ENCODE results near the gene SRPX2.
"Not testable (repeated sequence)": the region's sequence is repeated elsewhere in the genome, so short reads cannot be mapped to it uniquely, and the experiment has no call there.

The SRPX2 gene

DNA sequence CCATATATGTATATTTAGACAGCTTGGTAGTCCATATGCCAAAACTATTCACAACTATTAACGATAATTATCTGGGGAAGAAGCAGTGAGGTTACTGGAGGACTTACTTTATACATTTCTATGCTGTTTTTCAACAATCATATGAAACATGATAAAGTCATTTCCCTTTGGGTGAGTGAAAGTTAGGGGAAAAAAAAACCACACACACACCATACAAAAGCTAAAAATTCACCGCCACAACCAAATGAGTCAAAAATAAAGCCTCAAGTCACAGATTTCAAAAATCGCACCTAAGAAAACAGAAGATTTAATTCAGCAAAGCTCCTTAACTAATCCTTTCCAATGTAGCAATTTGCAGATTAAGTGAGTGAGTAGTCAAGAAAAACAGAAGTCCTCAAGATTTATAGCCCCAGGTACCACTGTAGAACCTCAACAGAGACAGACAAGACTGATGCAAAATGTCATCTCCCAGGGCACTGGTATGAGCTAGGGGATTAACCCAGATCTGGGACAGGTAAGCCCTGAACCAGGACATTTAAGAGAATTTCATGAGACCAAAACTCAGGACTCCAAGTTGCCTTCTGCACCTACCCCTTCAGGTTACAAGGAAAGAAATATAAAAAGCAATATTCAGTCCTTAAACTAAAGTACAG is 52.8 kb downstream of the SRPX2 start:
- DNase-seq (ENCODE audit: low spot score) = no peak

DNA sequence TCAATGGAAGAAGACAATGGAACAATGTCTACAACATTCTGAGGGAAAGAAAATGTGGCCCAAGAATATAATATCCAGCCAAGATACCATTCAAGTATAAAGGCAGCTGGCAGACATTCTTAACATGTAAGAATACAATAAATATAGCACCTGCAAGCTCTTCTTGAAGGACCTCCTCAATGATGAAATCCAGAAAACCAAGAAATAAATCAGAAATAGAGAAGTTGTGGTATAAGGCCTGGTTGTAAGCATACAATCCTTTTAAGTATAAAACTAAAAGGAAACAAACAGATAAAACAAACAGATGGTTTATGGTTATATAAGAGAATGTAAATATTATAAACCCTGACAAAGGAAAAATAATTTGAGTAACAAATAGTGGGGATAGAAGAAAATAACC is 54.6 kb downstream of the SRPX2 start:
- no peak for DNase-seq (ENCODE audit: low spot score)

DNA sequence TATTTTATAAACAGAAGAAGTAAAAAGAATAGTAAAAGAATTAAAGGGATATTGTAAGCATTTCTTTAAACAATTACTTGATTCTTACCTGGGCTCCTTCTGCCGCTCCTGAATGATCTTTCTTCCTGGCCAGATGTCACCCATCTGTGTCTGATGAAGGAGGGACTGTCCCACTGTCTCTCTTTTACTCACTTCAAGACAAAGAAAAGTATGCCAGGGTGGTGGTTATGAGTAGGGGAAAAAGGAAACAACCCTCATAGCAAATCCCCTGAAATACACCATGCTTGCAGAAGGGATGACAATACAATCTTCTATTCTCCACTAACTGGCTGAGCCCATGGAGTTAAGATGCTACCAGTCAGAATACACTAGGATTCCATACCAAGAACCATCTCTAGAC is 56.8 kb downstream of the SRPX2 start:
- DNase-seq (ENCODE audit: low spot score) = no peak

DNA sequence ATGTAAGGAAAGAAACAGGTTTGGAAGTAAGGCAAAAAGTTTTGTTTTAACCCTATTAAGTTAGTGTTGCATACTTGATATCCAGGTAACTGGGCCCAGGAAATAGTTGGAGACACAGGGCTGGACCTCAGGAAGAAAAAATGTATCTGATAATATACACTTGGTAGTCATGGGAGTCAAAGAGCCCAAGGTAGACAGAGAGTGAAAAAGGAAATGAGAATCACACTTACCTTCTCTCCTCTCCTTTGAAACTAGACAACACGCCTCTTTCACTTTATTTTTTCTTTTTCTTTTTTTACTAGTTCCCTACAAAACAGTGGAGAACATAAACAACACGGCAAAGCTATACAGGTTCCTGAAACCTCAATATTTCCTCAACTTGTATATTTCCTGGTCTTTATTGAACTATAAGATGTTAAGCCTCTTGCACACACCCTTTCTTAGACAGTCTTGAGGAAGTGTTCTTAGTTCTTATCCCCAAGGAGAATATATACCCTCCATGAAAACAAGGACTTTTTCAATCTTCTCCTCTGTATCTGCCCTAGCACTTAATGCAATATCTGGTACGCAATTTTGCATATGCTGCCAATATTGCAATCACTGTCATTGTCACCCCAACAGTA is 60.7 kb downstream of the SRPX2 start:
- DNase-seq (ENCODE audit: low spot score) = no peak

DNA sequence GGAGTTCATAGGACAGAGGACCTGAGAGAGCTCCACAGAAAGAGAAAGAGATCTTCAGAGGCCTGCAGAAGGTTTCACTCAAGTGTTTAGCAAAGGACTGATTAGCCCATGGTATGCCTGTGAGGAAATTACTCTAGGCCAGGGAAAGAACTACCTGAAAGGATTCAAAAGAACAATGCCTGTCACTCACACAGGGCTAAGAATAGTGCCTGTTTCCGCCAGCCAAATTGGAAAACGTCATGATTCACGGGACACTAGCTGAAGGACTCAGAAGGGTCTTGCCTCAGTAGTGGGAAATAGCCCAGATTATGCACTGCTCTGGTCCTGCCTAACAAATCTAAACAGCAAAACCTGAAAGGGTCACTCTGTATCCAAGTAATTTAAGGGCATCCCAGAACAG is 66.8 kb downstream of the SRPX2 start:
- no peak for DNase-seq (ENCODE audit: low spot score)

DNA sequence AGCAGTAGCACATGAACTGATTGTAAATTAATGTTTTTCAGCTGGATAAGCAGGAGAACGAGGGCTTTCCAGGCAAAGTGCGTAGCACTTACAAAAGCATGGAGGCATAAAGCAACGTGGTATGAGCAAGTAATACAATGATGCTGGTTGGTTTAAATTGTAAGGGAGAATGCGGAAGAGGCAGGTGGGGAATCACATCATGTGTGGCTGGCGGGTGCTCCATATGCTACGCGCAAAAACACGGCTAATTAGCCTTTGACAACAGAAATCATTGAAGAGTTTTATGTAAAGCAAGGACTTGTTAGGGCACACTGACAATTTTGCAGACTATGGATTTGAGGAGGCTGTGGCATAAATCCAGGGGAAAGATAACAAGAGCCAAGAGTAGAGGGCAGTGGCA is 73.4 kb downstream of the SRPX2 start:
- DNase-seq (ENCODE audit: low spot score) = no peak

DNA sequence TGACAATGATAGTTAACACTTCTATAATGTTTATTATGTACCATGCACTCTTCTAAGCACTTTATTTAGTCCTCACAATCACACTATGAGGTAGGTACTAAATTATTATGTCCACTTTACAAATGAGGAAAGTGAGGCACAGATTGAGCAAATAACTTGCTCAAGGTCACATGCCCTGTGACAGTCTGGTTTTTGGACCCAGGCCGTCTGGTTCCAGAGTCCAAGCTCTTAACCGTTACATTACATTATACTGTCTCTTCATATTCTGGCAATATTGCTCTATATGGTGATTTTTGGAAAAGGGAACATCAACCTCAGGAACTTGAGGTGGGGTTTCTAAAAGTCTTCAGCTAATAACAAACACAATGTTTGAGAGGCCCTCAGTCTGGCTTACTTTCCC is 75.1 kb downstream of the SRPX2 start:
- no peak for DNase-seq (ENCODE audit: low spot score)

DNA sequence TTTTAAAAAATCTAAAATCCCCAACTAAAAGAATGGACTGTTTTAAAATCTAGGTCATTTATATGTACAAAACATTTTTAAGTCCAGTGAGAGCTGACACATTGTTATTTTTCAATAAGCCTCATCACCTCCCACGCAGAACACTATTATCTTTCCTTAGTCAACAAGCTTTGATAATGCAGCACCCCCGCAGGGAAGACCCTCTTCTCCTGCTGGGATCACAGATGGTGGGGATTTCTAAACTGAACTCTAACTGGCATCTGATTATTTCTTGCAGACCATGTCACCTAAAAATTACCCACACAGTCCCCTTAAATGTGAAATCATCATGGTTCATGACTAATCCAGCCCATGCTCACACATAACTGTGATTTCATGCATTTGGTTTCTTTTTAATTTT is 76.3 kb downstream of the SRPX2 start:
- no peak for DNase-seq (ENCODE audit: low spot score)

DNA sequence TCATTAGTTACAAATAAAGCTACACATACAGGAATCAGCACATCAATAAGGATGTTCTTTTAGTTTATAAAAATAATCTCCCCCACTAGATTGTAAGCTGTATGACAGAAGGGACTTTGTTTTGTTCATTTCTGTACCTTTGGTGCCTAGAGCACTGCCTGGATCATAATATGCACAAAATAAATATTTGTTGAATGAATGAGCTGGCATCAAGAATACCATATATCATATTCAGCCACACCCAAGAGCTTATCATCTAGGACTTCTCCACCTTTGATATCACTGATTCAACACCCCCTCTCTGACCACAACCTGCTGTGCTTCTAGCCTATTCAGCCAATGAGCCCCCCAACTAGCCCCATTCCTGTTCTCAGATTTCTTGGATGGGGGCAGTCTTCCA is 77.3 kb downstream of the SRPX2 start:
- no peak for DNase-seq (ENCODE audit: low spot score)

DNA sequence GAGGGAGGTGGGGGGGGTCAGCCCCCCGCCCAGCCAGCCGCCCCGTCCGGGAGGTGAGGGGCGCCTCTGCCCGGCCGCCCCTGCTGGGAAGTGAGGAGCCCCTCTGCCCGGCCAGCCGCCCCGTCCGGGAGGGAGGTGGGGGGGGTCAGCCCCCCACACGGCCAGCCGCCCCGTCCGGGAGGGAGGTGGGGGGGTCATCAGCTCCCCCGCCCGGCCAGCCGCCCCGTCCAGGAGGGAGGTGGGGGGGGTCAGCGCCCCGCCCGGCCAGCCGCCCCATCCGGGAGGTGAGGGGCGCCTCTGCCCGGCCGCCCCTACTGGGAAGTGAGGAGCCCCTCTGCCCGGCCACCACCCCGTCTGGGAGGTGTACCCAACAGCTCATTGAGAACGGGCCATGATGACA is 80.0 kb downstream of the SRPX2 start:
- not testable (repeated sequence) for DNase-seq (ENCODE audit: low spot score)

Data from Ammon's horn (tissue), 1 donor.